HepG2 (cell line): ENCODE results near the gene ONECUT3. TPM values are rescaled to one million over a fixed set of nuclear protein-coding genes. Genes with fewer than 3 reads are reported as not detected.

Experiments
- ATAC-seq: fragments of 200-7000 bp; cut with Tn5 transposase; 3 replicates; pipeline ENCODE4 v1.9.1; 2020; ENCODE audit warnings: mild to moderate bottlenecking, moderate library complexity
- BruUV-seq: library from RNA; stranded (reverse); fragments of 400-500 nt; replicated peaks from 2 replicates; lab custom pipeline; 2021; lab: Mats Ljungman, UMichigan
- CTCF ChIA-PET: fragments of 300-600 bp; formaldehyde crosslinking; extraction: SDS; loops from one replicate; lab custom pipeline; 2021; ENCODE audit warnings: low total read pairs, inconsistent platforms, low intra/inter-chr PET ratio; lab: Yijun Ruan, JAX
- POLR2A ChIA-PET: fragments of 350-600 bp; sonication (Branson Sonifier 250); formaldehyde crosslinking; loops from one replicate; lab custom pipeline; 2020; ENCODE audit warnings: antibody characterized with exemption, inconsistent platforms; lab: Yijun Ruan, JAX
- DNase-seq: peaks from one replicate; pipeline ENCODE4 v3.0.0-alpha.2; 2015; ENCODE audit warnings: low spot score
- FAIRE-seq: peaks from 3 replicates; lab custom pipeline; 2011; peaks lifted over from hg19 to GRCh38; lab: Jason Lieb, UNC
- H2AFZ ChIP-seq: one replicate; pipeline ENCODE4 v1.6.1; 2011; ENCODE audit warnings: low read length, inconsistent platforms
- H3K27ac ChIP-seq: fragments of 300-600 bp; 3 replicates; pipeline ENCODE4 v1.8.0; 2011; ENCODE audit warnings: mixed run types, mild to moderate bottlenecking, mixed read lengths, low read length, inconsistent platforms; ENCODE audit not compliant: insufficient read depth; ENCODE audit errors: extremely low read length
- H3K27me3 ChIP-seq, 2 experiments: fragments of 200-600 bp in 1 of 2; 2 replicates in 1 of 2; 3 replicates in 1 of 2; pipeline versions ENCODE4 v1.6.0 to v1.8.0; 2011; ENCODE audit warnings: low read length in 2 of 2, mild to moderate bottlenecking in 2 of 2, moderate library complexity in 2 of 2, inconsistent platforms in 1 of 2; ENCODE audit not compliant: insufficient read depth in 2 of 2, control insufficient read depth in 1 of 2
- H3K36me3 ChIP-seq, 2 experiments: fragments of 200-600 bp in 1 of 2; replicated peaks in 1 of 2; 2 replicates in 1 of 2; 3 replicates in 1 of 2; pipeline versions ENCODE4 v1.5.1 to v1.8.0; 2011; ENCODE audit warnings: low read length in 2 of 2, inconsistent platforms in 1 of 2; ENCODE audit not compliant: insufficient read depth in 2 of 2, control insufficient read depth in 1 of 2
- H3K4me1 ChIP-seq: 2 replicates; pipeline ENCODE4 v1.5.1; 2012; ENCODE audit warnings: low read length, inconsistent platforms; ENCODE audit not compliant: insufficient read depth
- H3K4me2 ChIP-seq: 2 replicates; pipeline ENCODE4 v1.6.0; 2011; ENCODE audit warnings: low read depth, low read length, inconsistent platforms
- H3K4me3 ChIP-seq, 3 experiments: fragments of 200-600 bp in 1 of 3; sonication (generic), shearing (Covaris generic) in 1 of 3; replicated peaks in 1 of 3; 2 replicates each; pipeline ENCODE4 v1.5.1; 2011 to 2016; ENCODE audit warnings: low read length in 3 of 3, inconsistent platforms in 2 of 3, low read depth in 2 of 3, mild to moderate bottlenecking in 2 of 3, control low read depth in 1 of 3, mixed read lengths in 1 of 3; ENCODE audit not compliant: insufficient read depth in 1 of 3
- H3K79me2 ChIP-seq: one replicate; pipeline ENCODE4 v1.6.1; 2011; ENCODE audit warnings: low read length, inconsistent platforms; ENCODE audit not compliant: insufficient read depth
- H3K9ac ChIP-seq: 2 replicates; pipeline ENCODE4 v1.6.0; 2011; ENCODE audit warnings: mild to moderate bottlenecking, low read depth, low read length, inconsistent platforms; ENCODE audit not compliant: insufficient read depth
- H3K9me3 ChIP-seq: 2 replicates; pipeline ENCODE4 v1.5.1; 2012; ENCODE audit warnings: mild to moderate bottlenecking, low read length
- H4K20me1 ChIP-seq: 2 replicates; pipeline ENCODE4 v1.6.0; 2011; ENCODE audit warnings: inconsistent platforms, mild to moderate bottlenecking, low read length, moderate library complexity; ENCODE audit not compliant: insufficient read depth
- DRAP1 ChIP-seq: IDR thresholded peaks from 2 replicates; pipeline ENCODE4 v1.6.1; 2016; ENCODE audit warnings: missing genetic modification reagents, missing compliant biosample characterization
- MAFK ChIP-seq, 2 experiments: IDR thresholded peaks in 1 of 2; conservative IDR thresholded peaks in 1 of 2; 2 replicates each; pipeline ENCODE4 v1.6.1; 2011; ENCODE audit warnings: improper control_type of control experiment in 2 of 2, low read length in 2 of 2
- SP1 ChIP-seq, 2 experiments: fragments of 450-650 bp in 1 of 2; sonication (generic) in 1 of 2; formaldehyde crosslinking in 1 of 2; IDR thresholded peaks; 2 replicates each; pipeline versions ENCODE4 v1.4.0 to v1.6.1; 2016 to 2020; ENCODE audit warnings: missing genetic modification reagents in 1 of 2
- TEAD2 ChIP-seq: sonication (generic); formaldehyde crosslinking; IDR thresholded peaks from 2 replicates; pipeline ENCODE4 v1.9.0; 2021; ENCODE audit warnings: missing genetic modification reagents
- ZNF761 ChIP-seq: sonication (generic); formaldehyde crosslinking; conservative IDR thresholded peaks from 2 replicates; pipeline ENCODE4 v1.4.0; 2020; ENCODE audit warnings: mild to moderate bottlenecking, missing genetic modification reagents
- ZNF768 ChIP-seq: sonication (generic); formaldehyde crosslinking; IDR thresholded peaks from 2 replicates; pipeline ENCODE4 v1.4.0; 2020; ENCODE audit warnings: missing genetic modification reagents
- WGBS: methylation state at CpG from one replicate; pipeline ENCODE4 v1.1.6; 2017; ENCODE audit warnings: low lambda C conversion rate; 5-methylcytosine and 5-hydroxymethylcytosine counted together
- in situ Hi-C: cut with HindIII; loops from 2 replicates; pipeline ENCODE4 v1.10.0; 2017; ENCODE audit warnings: low pct_unique_long_range_greater_than_20kb; ENCODE audit not compliant: extremely low pct_ligation_motif_present
- intact Hi-C: fragments of 100-400 bp; cut with micrococcal nuclease; formaldehyde crosslinking; loops from one replicate; pipeline ENCODE4 v1.10.0; 2022; ENCODE audit not compliant: unreplicated experiment
- polyA plus RNA-seq, 8 experiments: library from polyadenylated mRNA; depleted of rRNA in 3 of 8; stranded (reverse) in 7 of 8; unstranded in 1 of 8; fragments of >200 nt; fragmentation: Illumina TruSeq in 4 of 8; extraction: Trizol in 4 of 8; gene quantifications; 2 replicates each; pipeline versions ENCODE4 v1.2.1 to v1.2.3, GENCODE V29; 2011 to 2016; ENCODE audit warnings: low read depth in 4 of 8, missing spikeins in 1 of 8, mixed read lengths in 1 of 8; ENCODE audit not compliant: insufficient read depth in 1 of 8
- total RNA-seq, 5 experiments: library from RNA; depleted of rRNA; stranded (reverse); fragments of >200 nt; fragmentation: Illumina TruSeq; extraction: Trizol; gene quantifications; 2 replicates each; pipeline ENCODE4 v1.2.3, GENCODE V29; 2016; ENCODE audit warnings: low read depth in 1 of 5
- TF ChIP-seq, protein P1 (sequence below): IDR thresholded peaks from 2 replicates; pipeline ENCODE4 v1.6.1; 2018; ENCODE audit warnings: missing genetic modification reagents, mild to moderate bottlenecking, missing compliant biosample characterization
- TF ChIP-seq, protein P2 (sequence below): sonication (generic); formaldehyde crosslinking; IDR thresholded peaks from 2 replicates; pipeline ENCODE4 v1.5.0; 2020; ENCODE audit warnings: missing genetic modification reagents

ONECUT3 gene
- total and polyA plus RNA-seq, 2 of the 13 experiments (the other 11 are each of a cell fraction or from before 2014, with no cell fraction given) = under 0.01 TPM; not detected in 1

GRCh38 chr19:1805401-1806183 is 52.3 kb downstream of the ONECUT3 start:
- no peak overlapping the region for H3K9ac ChIP-seq
- H3K36me3 ChIP-seq = no peaks in the 10 kb centered on the region
- ATAC-seq (no peak), FAIRE-seq (no peak), DNase-seq (no peak)
- H3K4me1 ChIP-seq = no peaks in the 10 kb centered on the region
- no peaks in the 10 kb centered on the region for H3K9me3 ChIP-seq
- 92% methylated on average over 15 of the region's 24 CpGs for WGBS
- no peaks in the 10 kb centered on the region; a peak in 1 of 5 replicates for H3K27me3 ChIP-seq
- no peak overlapping the region for H3K27ac ChIP-seq
- H3K4me3 ChIP-seq = no peak overlapping the region
- H3K79me2 ChIP-seq = no peaks in the 10 kb centered on the region
- BruUV-seq = no TSS peak
- peak; percentile 95 for TF ChIP-seq ZNF768
- no peak for TF ChIP-seq ZNF761 (CRISPR knock-in tag)
- ChIA-PET POLR2A (no interaction called here), CTCF (no interaction called here)
- no peaks in the 10 kb centered on the region for H4K20me1 ChIP-seq
- intact Hi-C loops = no loop called here
- H3K4me2 ChIP-seq = no peak overlapping the region
- no peak overlapping the region for H2AFZ ChIP-seq
- in situ Hi-C loops = no loop called here

GRCh38 chr19:1806184-1807029 is 53.1 kb downstream of the ONECUT3 start:
- FAIRE-seq (no peak), DNase-seq (no peak), ATAC-seq (no peak)
- ChIA-PET POLR2A (no interaction called here), CTCF (no interaction called here)
- H3K9ac ChIP-seq = no peak overlapping the region
- H3K4me2 ChIP-seq = no peak overlapping the region
- no peaks in the 10 kb centered on the region; a peak in 1 of 5 replicates for H3K27me3 ChIP-seq
- H3K9me3 ChIP-seq = no peaks in the 10 kb centered on the region
- in situ Hi-C loops = no loop called here
- BruUV-seq = no TSS peak
- no peaks in the 10 kb centered on the region for H4K20me1 ChIP-seq
- no peak overlapping the region for H3K4me3 ChIP-seq
- WGBS = 90% methylated on average over 23 of the region's 45 CpGs
- H2AFZ ChIP-seq = no peak overlapping the region
- H3K79me2 ChIP-seq = no peaks in the 10 kb centered on the region
- peaks cover 1% of the 10 kb centered on the region; the same call in 1 of the 2 replicates for H3K4me1 ChIP-seq
- intact Hi-C loops = no loop called here
- no peaks in the 10 kb centered on the region for H3K36me3 ChIP-seq
- TF ChIP-seq, protein P1, sequence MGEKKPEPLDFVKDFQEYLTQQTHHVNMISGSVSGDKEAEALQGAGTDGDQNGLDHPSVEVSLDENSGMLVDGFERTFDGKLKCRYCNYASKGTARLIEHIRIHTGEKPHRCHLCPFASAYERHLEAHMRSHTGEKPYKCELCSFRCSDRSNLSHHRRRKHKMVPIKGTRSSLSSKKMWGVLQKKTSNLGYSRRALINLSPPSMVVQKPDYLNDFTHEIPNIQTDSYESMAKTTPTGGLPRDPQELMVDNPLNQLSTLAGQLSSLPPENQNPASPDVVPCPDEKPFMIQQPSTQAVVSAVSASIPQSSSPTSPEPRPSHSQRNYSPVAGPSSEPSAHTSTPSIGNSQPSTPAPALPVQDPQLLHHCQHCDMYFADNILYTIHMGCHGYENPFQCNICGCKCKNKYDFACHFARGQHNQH (CRISPR knock-in tag) = no peak
- no peak for TF ChIP-seq TEAD2 (CRISPR knock-in tag)
- no peak for TF ChIP-seq MAFK (conservative IDR thresholded peaks at IDR 0.05 in 1 of 2, IDR thresholded peaks at IDR 0.05 in 1 of 2; ENCODE audit: low read length in 2 of 2)
- no peak for TF ChIP-seq DRAP1
- TF ChIP-seq, protein P2, sequence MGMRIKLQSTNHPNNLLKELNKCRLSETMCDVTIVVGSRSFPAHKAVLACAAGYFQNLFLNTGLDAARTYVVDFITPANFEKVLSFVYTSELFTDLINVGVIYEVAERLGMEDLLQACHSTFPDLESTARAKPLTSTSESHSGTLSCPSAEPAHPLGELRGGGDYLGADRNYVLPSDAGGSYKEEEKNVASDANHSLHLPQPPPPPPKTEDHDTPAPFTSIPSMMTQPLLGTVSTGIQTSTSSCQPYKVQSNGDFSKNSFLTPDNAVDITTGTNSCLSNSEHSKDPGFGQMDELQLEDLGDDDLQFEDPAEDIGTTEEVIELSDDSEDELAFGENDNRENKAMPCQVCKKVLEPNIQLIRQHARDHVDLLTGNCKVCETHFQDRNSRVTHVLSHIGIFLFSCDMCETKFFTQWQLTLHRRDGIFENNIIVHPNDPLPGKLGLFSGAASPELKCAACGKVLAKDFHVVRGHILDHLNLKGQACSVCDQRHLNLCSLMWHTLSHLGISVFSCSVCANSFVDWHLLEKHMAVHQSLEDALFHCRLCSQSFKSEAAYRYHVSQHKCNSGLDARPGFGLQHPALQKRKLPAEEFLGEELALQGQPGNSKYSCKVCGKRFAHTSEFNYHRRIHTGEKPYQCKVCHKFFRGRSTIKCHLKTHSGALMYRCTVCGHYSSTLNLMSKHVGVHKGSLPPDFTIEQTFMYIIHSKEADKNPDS (CRISPR knock-in tag) = no peak
- TF ChIP-seq SP1 (IDR thresholded peaks at IDR 0.05) = no peak
- no peak for TF ChIP-seq SP1 (CRISPR knock-in tag; IDR thresholded peaks at IDR 0.05)
- no peak overlapping the region for H3K27ac ChIP-seq
